Trophoblast cell (in vitro differentiated cells and primary cell): Measurements from ENCODE around the gene PRPF4.
A peak's percentile ranks its signal among the peaks of the same experiment; 100 is the strongest.

Experiments used
- DNase-seq, 2 donors: peaks; one replicate each; pipeline ENCODE4 v3.0.0-alpha.2; 2016
- H2AFZ ChIP-seq: 2 replicates; pipeline ENCODE4 v1.6.1; 2013; ENCODE audit warnings: low read length, moderate library complexity, mild to moderate bottlenecking; ENCODE audit not compliant: insufficient read depth, poor library complexity
- H2AK5ac ChIP-seq: 2 replicates; pipeline ENCODE4 v1.6.1; 2013; ENCODE audit warnings: mild to moderate bottlenecking, low read length
- H2BK120ac ChIP-seq: 2 replicates; pipeline ENCODE4 v1.6.1; 2013; ENCODE audit warnings: low read length, mild to moderate bottlenecking, moderate library complexity; ENCODE audit not compliant: insufficient read depth, poor library complexity
- H2BK12ac ChIP-seq: 2 replicates; pipeline ENCODE4 v1.6.1; 2013; ENCODE audit warnings: mild to moderate bottlenecking, low read length, moderate library complexity
- H2BK5ac ChIP-seq: 2 replicates; pipeline ENCODE4 v1.6.1; 2013; ENCODE audit warnings: low read length, low read depth, moderate library complexity, mild to moderate bottlenecking; ENCODE audit not compliant: poor library complexity
- H3K14ac ChIP-seq: 2 replicates; pipeline ENCODE4 v1.6.1; 2013; ENCODE audit warnings: mild to moderate bottlenecking, low read length
- H3K18ac ChIP-seq: 2 replicates; pipeline ENCODE4 v1.6.1; 2013; ENCODE audit warnings: mild to moderate bottlenecking, low read length
- H3K23ac ChIP-seq: 2 replicates; pipeline ENCODE4 v1.6.1; 2013; ENCODE audit warnings: low read length
- H3K27ac ChIP-seq: 2 replicates; pipeline ENCODE4 v1.5.1; 2013; ENCODE audit warnings: low read depth, mild to moderate bottlenecking, inconsistent platforms, low read length, moderate library complexity
- H3K27me3 ChIP-seq: 2 replicates; pipeline ENCODE4 v1.6.1; 2013; ENCODE audit warnings: inconsistent platforms, mild to moderate bottlenecking, low read length, moderate library complexity; ENCODE audit not compliant: insufficient read depth
- H3K36me3 ChIP-seq, 2 experiments: 1 replicate in 1 of 2; 2 replicates in 1 of 2; pipeline ENCODE4 v1.6.1; 2013; ENCODE audit warnings: low read length in 2 of 2, mild to moderate bottlenecking in 2 of 2, moderate library complexity in 1 of 2; ENCODE audit not compliant: insufficient read depth in 2 of 2, control insufficient read depth in 1 of 2
- H3K4ac ChIP-seq: 2 replicates; pipeline ENCODE4 v1.6.1; 2013; ENCODE audit warnings: low read depth, mild to moderate bottlenecking, low read length, moderate library complexity
- H3K4me1 ChIP-seq, 2 experiments: 1 replicate in 1 of 2; 2 replicates in 1 of 2; pipeline ENCODE4 v1.6.1; 2013; ENCODE audit warnings: low read length in 2 of 2, mild to moderate bottlenecking in 2 of 2, moderate library complexity in 1 of 2; ENCODE audit not compliant: insufficient read depth in 2 of 2, control insufficient read depth in 1 of 2
- H3K4me2 ChIP-seq: 2 replicates; pipeline ENCODE4 v1.6.1; 2013; ENCODE audit warnings: inconsistent platforms, mild to moderate bottlenecking, low read length, moderate library complexity
- H3K4me3 ChIP-seq: 2 replicates; pipeline ENCODE4 v1.5.1; 2013; ENCODE audit warnings: mild to moderate bottlenecking, low read depth, low read length, inconsistent platforms
- H3K79me1 ChIP-seq: one replicate; pipeline ENCODE4 v1.6.1; 2013; ENCODE audit warnings: low read length
- H3K79me2 ChIP-seq: 2 replicates; pipeline ENCODE4 v1.6.1; 2013; ENCODE audit warnings: low read length, mild to moderate bottlenecking; ENCODE audit not compliant: control insufficient read depth, insufficient read depth, poor library complexity
- H3K9ac ChIP-seq: 2 replicates; pipeline ENCODE4 v1.6.1; 2013; ENCODE audit warnings: mild to moderate bottlenecking, low read length
- H3K9me3 ChIP-seq: 2 replicates; pipeline ENCODE4 v1.6.1; 2013; ENCODE audit warnings: low read depth, mild to moderate bottlenecking, control low read depth, inconsistent platforms, low read length; ENCODE audit not compliant: insufficient read depth
- H4K12ac ChIP-seq: 2 replicates; pipeline ENCODE4 v1.6.1; 2013; ENCODE audit warnings: low read depth, mild to moderate bottlenecking, low read length, moderate library complexity
- H4K8ac ChIP-seq: 2 replicates; pipeline ENCODE4 v1.6.1; 2013; ENCODE audit warnings: low read depth, mild to moderate bottlenecking, low read length, moderate library complexity
- H4K91ac ChIP-seq: one replicate; pipeline ENCODE4 v1.6.1; 2013; ENCODE audit warnings: low read depth, mild to moderate bottlenecking, low read length, moderate library complexity
- WGBS: extraction: QIAGEN DNeasy Blood & Tissue Kit; methylation state at CpG from one replicate; pipeline ENCODE4 v1.1.7; 2013; ENCODE audit warnings: missing lambda C conversion rate; ENCODE audit not compliant: insufficient read length, insufficient coverage; ENCODE audit errors: extremely low coverage; 5-methylcytosine and 5-hydroxymethylcytosine counted together

Gene PRPF4

DNA sequence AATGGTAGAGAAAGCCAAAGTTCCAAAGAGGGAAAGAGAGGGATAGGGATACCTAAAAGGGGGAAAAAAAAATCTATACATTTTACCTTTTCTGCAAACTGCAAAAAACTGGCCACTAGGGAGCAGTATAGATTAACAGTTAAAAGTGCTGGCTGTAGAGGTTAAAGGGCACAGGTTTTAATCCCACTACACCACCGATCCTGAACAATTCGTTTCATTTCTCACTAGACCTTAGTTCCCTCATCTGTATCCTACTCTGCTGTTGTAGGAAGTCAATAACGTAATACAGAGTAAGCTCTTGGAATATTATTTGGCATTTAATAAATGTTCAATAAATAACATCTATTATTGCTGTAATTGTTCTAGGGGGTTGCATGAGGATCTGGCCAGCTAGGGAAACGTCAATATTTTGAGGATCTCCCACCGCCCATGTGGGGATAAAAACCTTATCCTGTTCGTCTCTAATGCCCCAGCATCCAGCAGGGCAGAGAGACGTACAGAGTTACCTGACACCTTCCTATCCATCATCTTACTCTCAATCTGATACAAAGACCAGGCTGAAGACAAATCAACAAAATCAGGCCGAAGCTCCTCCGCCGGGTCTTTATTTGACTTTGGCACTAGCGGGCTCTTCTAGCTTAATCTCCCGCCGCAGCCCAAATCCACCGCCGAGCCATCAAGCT is 843 bp upstream of the PRPF4 start:
- H3K36me3 ChIP-seq: peaks cover 22 to 37% of the 10 kb centered on the region in 2 experiments
- peak overlapping the region; percentile 74 for H4K12ac ChIP-seq
- H3K4me1 ChIP-seq: peaks cover 0 to 3% of the 10 kb centered on the region in 2 experiments
- peak overlapping the region; percentile 48 for H2AFZ ChIP-seq
- no peaks in the 10 kb centered on the region for H3K9me3 ChIP-seq
- no peak overlapping the region for H3K18ac ChIP-seq
- H3K27me3 ChIP-seq: no peaks in the 10 kb centered on the region
- H3K4me2 ChIP-seq: peak overlapping the region; percentile 88
- H2AK5ac ChIP-seq: no peak overlapping the region
- WGBS: no CpG with 5 or more reads among the region's 15 CpGs
- H3K27ac ChIP-seq: peak overlapping the region; percentile 45
- no peak overlapping the region for H3K9ac ChIP-seq
- peaks cover 9% of the 10 kb centered on the region for H3K79me1 ChIP-seq
- H4K8ac ChIP-seq: peak overlapping the region; percentile 83
- no peak overlapping the region for H3K23ac ChIP-seq
- DNase-seq: peak; percentile 27 to 93
- H3K14ac ChIP-seq: peak overlapping the region; percentile 40
- peak overlapping the region; percentile 38 for H2BK120ac ChIP-seq
- H2BK12ac ChIP-seq: no peak overlapping the region
- H4K91ac ChIP-seq: no peak overlapping the region
- H2BK5ac ChIP-seq: peak overlapping the region; percentile 77
- peaks cover 4% of the 10 kb centered on the region for H3K79me2 ChIP-seq
- peak overlapping the region; percentile 72 for H3K4me3 ChIP-seq
- H3K4ac ChIP-seq: peak overlapping the region; percentile 41

DNA sequence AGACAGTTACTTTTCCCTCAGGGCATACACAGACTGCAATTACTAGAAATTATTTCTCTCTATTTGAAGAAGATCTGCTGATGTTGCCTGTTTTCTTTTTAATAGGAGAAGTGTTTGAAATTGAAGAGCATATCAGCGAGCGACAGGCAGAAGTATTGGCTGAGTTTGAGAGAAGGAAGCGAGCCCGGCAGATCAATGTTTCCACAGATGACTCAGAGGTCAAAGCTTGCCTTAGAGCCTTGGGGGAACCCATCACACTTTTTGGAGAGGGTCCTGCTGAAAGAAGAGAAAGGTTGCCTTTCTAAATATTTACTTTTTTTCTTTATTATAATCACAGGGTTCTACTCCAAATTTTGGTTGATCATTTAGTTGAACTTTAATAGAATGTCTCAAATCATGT is 3.4 kb downstream of the PRPF4 start:
- Histone ChIP-seq H3K36me3 (peaks cover 27 to 45% of the 10 kb centered on the region in 2 experiments), H3K79me2 (peaks cover 4% of the 10 kb centered on the region), H3K9me3 (no peaks in the 10 kb centered on the region), H2BK5ac (no peak overlapping the region), H3K27ac (no peak overlapping the region), H4K8ac (no peak overlapping the region), H3K4me1 (peaks cover 0 to 3% of the 10 kb centered on the region in 2 experiments), H2BK12ac (no peak overlapping the region), H3K9ac (no peak overlapping the region), H3K79me1 (peaks cover 9% of the 10 kb centered on the region), H3K18ac (no peak overlapping the region), H3K4me3 (no peak overlapping the region), H2AFZ (no peak overlapping the region), H2BK120ac (no peak overlapping the region), H2AK5ac (no peak overlapping the region), H3K23ac (no peak overlapping the region), H3K4ac (no peak overlapping the region), H3K27me3 (no peaks in the 10 kb centered on the region), H3K4me2 (no peak overlapping the region), H4K91ac (no peak overlapping the region), H3K14ac (no peak overlapping the region), H4K12ac (no peak overlapping the region)
- no CpG with 5 or more reads among the region's 4 CpGs for WGBS
- no peak for DNase-seq

GRCh38 chr9:113281356-113281755 is 5.9 kb downstream of the PRPF4 start:
- Histone ChIP-seq H4K8ac (no peak overlapping the region), H3K14ac (no peak overlapping the region), H4K91ac (no peak overlapping the region), H3K27ac (no peak overlapping the region), H4K12ac (no peak overlapping the region), H3K79me2 (no peaks in the 10 kb centered on the region), H3K27me3 (no peaks in the 10 kb centered on the region), H3K79me1 (no peaks in the 10 kb centered on the region), H2AFZ (no peak overlapping the region), H3K9me3 (no peaks in the 10 kb centered on the region), H2BK12ac (no peak overlapping the region), H2BK120ac (no peak overlapping the region), H3K4ac (no peak overlapping the region), H2BK5ac (no peak overlapping the region), H3K36me3 (peaks cover 30 to 61% of the 10 kb centered on the region in 2 experiments), H3K4me2 (no peak overlapping the region), H2AK5ac (no peak overlapping the region), H3K9ac (no peak overlapping the region), H3K4me1 (peaks cover 0 to 1% of the 10 kb centered on the region in 2 experiments), H3K18ac (no peak overlapping the region), H3K4me3 (no peak overlapping the region), H3K23ac (no peak overlapping the region)
- no CpG with 5 or more reads among the region's 4 CpGs for WGBS
- no peak for DNase-seq

- H3K79me2 ChIP-seq: no peaks in the 10 kb centered on the region
- H3K9ac ChIP-seq: no peak overlapping the region
- no peak overlapping the region for H2BK12ac ChIP-seq
- H3K4ac ChIP-seq: no peak overlapping the region
- no peak overlapping the region for H4K91ac ChIP-seq
- H3K27me3 ChIP-seq: no peaks in the 10 kb centered on the region
- no peak overlapping the region for H3K4me3 ChIP-seq
- DNase-seq: no peak
- H3K27ac ChIP-seq: no peak overlapping the region
- H3K4me2 ChIP-seq: no peak overlapping the region
- no peak overlapping the region for H2AFZ ChIP-seq
- H3K79me1 ChIP-seq: no peaks in the 10 kb centered on the region
- WGBS: no CpG with 5 or more reads among the region's 2 CpGs
- H3K14ac ChIP-seq: no peak overlapping the region
- no peak overlapping the region for H3K18ac ChIP-seq
- H2BK120ac ChIP-seq: no peak overlapping the region
- H3K36me3 ChIP-seq: peaks cover 33 to 67% of the 10 kb centered on the region in 2 experiments
- H2BK5ac ChIP-seq: no peak overlapping the region
- H2AK5ac ChIP-seq: no peak overlapping the region
- no peak overlapping the region for H3K23ac ChIP-seq
- no peak overlapping the region for H4K8ac ChIP-seq
- H3K9me3 ChIP-seq: no peaks in the 10 kb centered on the region
- H3K4me1 ChIP-seq: no peaks in the 10 kb centered on the region
- H4K12ac ChIP-seq: no peak overlapping the region
Measured at GRCh38 chr9:113289091-113289490, 13.6 kb downstream of the PRPF4 start.
